KG1 (cell line): Measurements from ENCODE around the gene GLI1.
"Not testable (repeated sequence)": the region's sequence is repeated elsewhere in the genome, so short reads cannot be mapped to it uniquely, and the experiment has no call there.

Experiments
- DNase-seq: peaks from one replicate; lab custom pipeline; 2025; lab: John Stamatoyannopoulos, UW

GLI1 gene

GRCh38 chr12:57498132-57498502 lies 38.5 kb downstream of the GLI1 start:
- no peak for DNase-seq

GRCh38 chr12:57498571-57498970 lies 39.0 kb downstream of the GLI1 start:
- DNase-seq: no peak

GRCh38 chr12:57500213-57500612 lies 40.6 kb downstream of the GLI1 start:
- DNase-seq: no peak

DNA sequence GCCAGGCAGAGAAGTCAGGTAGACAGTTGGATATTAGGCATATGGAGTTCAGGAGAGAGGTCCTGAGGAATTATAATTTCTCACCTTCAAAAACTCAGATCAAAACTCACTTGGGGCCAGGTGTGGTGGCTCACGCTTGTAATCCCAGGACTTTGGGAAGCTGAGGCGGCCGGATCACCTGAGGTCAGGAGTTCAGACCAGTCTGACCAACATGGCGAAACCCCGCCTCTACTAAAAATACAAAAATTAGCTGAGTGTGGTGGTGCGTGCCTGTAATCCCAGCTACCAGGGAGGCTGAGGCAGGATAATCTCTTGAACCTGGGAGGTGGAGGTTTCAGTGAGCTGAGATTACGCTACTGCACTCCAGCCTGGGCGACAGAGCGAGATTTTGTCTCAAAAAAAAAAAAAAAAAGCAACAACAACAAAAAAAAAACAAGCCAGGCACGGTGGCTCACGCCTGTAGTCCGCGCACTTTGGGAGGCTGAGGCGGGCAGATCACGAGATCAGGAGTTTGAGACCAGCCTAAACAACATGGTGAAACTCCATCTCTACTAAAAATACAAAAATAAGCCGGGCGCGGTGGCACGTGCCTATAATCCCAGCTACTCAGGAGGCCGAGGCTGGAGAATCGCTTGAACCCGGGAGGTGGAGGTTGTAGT lies 42.9 kb downstream of the GLI1 start:
- not testable (repeated sequence) for DNase-seq

DNA sequence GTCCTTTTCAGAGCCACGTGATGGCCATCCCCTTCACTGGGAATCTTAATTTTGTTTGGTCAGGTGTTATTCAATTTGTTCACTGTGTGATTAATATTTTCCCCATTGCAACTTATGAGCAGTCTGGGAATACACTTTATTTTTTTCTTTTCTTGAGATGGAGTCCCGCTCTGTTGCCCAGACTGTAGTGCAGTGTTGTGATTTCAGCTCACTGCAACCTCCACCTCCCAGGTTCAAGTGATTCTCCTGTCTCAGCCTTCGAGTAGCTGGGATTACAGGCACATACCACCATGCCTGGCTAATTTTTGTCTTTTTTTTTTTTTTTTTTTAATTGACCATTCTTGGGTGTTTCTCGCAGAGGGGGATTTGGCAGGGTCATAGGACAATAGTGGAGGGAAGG lies 47.0 kb downstream of the GLI1 start:
- not testable (repeated sequence) for DNase-seq

- DNase-seq: not testable (repeated sequence)
Observed at GRCh38 chr12:57507796-57508195, 48.2 kb downstream of the GLI1 start.

DNA sequence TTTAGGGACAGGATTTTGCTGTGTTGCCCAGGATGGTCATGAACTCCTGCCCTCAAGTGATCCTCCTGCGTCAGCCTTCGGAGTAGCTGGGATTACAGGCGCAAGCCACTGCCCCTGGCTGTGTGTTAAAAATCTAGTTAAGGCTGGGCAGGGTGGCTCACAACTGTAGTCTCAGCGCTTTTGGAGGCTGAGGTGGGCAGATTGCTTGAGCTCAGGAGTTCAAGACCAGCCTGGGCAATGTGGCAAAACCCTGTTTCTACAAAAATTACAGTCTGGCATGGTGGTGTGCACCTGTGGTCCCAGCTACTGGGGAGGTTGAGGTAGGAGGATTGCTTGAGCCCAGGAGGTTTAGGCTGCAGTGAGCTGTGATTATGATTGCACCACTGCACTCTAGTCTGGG lies 51.6 kb downstream of the GLI1 start:
- no peak for DNase-seq

GRCh38 chr12:57511588-57512325 lies 52.2 kb downstream of the GLI1 start:
- no peak for DNase-seq

- no peak for DNase-seq
Observed at GRCh38 chr12:57512665-57513064, 53.1 kb downstream of the GLI1 start.

- no peak for DNase-seq
Observed at GRCh38 chr12:57513266-57513665, 53.7 kb downstream of the GLI1 start.

GRCh38 chr12:57513677-57514076 lies 54.1 kb downstream of the GLI1 start:
- DNase-seq: not testable (repeated sequence)

DNA sequence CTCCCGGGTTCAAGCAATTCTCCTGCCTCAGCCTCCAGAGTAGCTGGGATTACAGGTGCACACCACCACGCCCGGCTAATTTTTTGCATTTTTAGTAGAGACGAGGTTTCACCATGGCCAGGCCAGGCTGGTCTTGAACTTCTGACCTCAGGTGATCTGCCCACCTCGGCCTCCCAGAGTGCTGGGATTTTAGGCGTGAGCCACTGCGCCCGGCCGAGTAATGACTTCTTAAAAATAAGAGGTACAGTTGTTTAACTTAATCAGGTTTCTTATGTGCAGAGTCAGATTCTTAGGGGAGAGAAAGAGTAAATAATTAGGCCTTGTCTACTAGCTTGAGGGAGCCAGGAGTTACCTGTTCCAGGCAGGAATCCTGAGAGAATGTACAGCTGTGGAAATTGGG lies 54.7 kb downstream of the GLI1 start:
- DNase-seq: not testable (repeated sequence)

DNA sequence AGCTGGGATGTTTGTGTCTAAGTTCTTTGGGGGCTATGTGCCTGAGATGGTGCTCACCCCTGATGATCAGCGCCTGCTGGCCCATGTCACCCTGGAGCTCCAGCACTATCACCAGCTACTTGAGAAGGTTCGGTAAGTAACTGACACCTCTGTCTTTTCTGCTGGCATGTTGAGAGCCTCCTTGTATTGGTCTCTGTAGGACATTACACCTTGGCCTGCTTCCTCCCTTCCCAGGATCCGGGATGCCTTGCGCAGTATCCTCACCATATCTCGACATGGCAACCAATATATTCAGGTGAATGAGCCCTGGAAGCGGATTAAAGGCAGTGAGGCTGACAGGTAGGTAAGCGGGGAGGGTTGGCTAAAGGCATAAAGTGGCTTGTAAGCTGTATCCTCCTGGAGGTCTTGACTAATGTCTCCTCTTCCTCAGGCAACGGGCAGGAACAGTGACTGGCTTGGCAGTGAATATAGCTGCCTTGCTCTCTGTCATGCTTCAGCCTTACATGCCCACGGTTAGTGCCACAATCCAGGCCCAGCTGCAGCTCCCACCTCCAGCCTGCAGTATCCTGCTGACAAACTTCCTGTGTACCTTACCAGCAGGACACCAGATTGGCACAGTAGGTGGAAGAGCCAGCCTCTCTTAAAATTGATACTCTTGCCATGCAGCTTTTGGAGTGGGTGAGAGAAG lies 55.3 kb downstream of the GLI1 start:
- no peak for DNase-seq

DNA sequence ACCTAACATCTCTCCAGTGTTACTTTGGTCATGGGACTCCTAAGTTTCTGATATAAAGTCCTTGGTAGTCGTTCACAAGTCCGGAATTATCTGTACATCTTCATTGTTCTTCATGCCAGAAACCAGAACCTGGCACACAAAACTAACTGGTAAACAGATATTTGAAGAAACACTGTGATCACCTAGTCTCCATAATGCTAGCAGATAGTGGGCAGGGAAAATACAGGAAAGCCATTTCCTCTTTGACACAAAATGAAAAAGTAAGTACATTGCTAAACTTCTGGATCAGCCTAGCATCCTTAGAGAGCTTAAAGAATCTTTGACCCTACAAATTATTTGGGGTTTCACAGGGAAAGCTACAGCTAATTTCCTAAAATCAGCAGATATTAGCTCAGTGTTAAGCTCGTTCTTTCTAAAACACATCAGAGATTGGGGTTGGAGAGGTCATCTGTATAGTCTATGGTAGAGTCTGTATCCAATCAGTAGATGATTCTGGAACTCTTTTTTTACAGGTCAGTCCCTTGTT lies 55.9 kb downstream of the GLI1 start:
- no peak for DNase-seq

DNA sequence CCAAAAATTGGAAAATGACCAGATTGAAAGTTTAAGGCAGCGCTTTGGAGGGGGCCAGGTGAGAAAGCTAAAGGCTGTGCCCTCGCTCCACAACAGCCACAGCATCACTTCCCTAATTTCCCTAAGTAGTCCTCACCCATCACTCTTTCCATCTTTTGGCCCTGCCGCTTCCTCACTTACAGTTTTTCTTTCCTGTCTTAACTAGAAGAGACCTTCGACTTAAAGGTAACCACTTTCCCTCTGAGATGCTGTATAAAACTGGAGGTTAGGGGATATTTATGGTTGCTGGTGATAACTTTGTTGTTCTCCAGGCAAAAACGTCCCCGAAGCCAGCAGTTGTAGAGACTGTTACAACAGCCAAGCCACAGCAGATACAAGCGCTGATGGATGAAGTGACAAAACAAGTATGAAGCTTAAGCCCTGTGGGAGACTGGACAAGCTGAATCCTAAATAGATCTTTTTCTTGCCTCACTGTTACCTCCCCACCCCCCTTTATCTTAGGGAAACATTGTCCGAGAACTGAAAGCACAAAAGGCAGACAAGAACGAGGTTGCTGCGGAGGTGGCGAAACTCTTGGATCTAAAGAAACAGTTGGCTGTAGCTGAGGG lies 56.5 kb downstream of the GLI1 start:
- no peak for DNase-seq

DNA sequence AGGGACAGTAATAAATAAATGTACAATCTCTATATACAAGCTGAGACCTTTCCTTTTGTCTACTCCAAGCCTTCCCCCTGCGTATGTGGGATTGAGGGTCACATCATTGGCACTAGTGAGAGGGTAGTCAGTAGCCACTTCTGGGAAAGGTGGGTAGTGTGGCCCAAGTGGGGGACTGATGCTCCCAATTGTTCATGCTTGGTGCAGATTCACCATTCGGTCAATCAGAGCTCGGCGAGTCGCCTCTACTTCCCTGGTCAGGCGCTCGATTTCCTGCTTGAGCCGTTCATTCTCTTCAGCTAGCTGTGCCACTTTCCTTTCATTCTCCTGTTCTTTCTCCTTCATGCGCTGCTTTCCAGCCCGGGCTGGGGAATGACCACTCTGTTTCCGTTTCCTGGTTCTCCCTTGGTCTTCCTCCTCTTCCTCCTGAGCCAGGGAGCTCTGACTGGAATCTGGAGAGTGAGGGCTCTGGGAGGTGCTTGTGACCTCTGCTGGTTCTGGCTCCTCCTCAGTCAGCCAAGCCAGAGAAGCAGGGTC lies 57.1 kb downstream of the GLI1 start:
- DNase-seq: no peak

GRCh38 chr12:57517187-57517586 lies 57.6 kb downstream of the GLI1 start:
- DNase-seq: no peak

- not testable (repeated sequence) for DNase-seq
Observed at GRCh38 chr12:57517718-57518117, 58.1 kb downstream of the GLI1 start.

DNA sequence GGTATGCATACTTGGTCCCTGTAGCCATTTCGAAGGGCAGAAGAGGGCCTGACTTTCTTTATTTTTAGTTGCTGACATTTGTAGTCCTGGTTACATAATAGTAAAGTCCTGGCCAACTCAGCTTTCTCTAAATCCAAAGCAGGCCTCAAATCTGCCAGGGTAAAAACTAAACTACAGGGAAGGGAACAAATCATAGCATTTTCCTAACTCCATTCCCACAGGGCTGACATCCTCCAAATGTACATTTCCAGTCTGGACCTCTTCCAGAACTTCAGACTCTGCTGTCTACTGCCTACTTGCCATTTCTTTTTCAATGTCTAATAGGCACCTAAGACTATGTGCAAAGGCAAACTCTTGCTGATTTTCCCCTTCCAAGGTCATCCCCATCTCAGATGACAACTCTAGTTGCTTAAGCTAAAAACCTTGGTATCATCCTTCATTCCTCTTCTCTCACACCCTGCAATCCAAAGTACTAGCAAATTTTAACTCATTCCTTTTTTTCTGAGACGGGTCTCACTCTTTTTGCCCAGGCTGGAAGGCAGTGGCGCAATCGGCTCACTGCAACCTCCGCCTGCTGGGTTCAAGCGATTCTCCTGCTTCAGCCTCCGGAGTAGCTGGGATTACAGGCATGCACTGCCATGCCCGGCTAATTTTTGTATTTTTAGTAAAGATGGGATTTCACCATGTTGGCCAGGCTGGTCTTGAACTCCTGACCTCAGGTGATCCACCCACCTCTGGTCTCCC lies 58.8 kb downstream of the GLI1 start:
- no peak for DNase-seq

DNA sequence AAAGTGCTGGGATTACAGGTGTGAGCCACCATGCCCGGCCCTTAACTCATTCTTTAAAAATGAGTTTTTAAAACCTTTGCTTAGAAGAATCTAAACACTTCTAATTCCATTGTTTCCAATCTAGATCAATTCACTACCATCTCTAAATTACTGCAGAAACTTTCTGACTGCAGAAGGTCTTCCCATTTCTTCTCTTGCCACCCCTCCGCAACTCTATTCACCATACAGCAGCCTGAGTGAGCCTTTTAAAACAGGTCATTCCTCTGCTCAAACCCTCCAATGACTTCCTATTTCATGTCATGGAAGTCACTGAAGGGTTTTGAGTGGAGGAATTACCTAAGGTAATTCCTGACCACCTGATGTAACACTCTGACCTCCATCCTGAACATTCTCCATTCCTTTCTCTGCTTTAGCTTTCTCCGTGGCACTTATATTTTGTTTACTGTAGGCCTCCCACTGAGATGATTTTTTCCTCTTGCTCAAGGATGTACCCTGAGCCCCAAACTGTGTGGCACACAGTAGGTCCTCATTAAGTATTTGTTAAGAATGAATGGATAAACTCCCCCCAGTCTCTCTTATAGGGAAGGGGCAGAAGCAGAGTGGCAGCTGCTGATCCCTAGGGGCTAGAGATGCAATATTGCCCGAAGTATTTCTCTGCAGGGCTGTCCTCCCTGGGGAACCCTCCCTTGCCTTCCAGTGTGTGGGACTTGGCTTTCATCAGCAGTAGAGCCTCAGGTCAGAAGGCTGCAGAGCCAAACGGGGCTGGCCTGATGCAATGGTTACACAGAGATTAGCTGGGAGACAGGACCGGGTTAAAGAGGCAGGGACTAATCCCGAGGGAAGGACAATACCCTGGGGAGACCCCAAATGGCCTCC lies 59.6 kb downstream of the GLI1 start:
- no peak for DNase-seq

DNA sequence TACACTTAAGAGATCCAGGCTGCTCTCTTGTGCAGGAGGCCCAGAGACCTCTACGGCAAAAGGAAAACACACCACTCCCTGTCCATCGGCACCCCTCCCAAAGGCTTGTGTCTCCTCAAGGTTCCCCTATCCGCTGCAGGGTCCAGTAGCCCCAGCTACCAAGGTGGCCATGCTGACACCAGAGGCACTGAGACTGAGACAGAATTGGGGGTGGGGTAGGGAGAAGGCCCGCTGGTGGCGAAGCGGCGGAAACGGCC lies 60.1 kb downstream of the GLI1 start:
- DNase-seq: no peak
